Esophagus muscularis mucosa (tissue), 3 donors: ENCODE measurements around the gene FNIP1.

Source experiments
- POLR2A ChIP-seq: fragments of 450-650 bp; IDR thresholded peaks from one replicate; pipeline ENCODE4 v1.6.1; 2017; ENCODE audit warnings: antibody characterized with exemption, moderate library complexity, mild to moderate bottlenecking, low read depth
- TF ChIP-seq, protein P1 (sequence below), 3 experiments: fragments of 200-600 bp in 2 of 3; fragments of 450-650 bp in 1 of 3; sonication (generic) in 2 of 3; IDR thresholded peaks; one replicate each; pipeline ENCODE4 v1.5.1; 2017 to 2019; ENCODE audit warnings: antibody characterized with exemption in 3 of 3, mild to moderate bottlenecking in 2 of 3, moderate library complexity in 1 of 3

DNA sequence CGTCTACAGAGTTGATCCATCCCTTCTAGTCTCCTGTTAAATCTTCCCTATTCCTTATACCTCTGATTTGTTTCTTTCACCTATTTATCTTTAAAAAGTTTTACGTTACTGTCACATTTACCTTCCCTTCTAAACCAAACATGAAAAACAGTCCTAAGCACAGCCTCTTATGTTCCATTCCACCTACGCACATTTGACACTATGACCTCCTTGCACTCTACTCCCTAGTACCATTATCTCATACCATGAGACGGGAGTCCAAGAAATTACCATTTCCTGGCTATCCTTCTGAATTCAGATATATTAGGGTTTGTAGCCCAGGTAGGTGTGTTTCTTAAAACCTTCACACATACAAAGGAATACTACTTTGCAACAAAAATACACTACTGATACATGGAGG lies 25.1 kb downstream of the FNIP1 start:
- TF ChIP-seq, protein P1, sequence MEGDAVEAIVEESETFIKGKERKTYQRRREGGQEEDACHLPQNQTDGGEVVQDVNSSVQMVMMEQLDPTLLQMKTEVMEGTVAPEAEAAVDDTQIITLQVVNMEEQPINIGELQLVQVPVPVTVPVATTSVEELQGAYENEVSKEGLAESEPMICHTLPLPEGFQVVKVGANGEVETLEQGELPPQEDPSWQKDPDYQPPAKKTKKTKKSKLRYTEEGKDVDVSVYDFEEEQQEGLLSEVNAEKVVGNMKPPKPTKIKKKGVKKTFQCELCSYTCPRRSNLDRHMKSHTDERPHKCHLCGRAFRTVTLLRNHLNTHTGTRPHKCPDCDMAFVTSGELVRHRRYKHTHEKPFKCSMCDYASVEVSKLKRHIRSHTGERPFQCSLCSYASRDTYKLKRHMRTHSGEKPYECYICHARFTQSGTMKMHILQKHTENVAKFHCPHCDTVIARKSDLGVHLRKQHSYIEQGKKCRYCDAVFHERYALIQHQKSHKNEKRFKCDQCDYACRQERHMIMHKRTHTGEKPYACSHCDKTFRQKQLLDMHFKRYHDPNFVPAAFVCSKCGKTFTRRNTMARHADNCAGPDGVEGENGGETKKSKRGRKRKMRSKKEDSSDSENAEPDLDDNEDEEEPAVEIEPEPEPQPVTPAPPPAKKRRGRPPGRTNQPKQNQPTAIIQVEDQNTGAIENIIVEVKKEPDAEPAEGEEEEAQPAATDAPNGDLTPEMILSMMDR (IDR thresholded peaks at IDR 0.05) = no peak
- no peak for TF ChIP-seq POLR2A
